Esophagus mucosa (tissue), 1 donor: ENCODE data around the gene CD276. TPM values are rescaled to one million over a fixed set of nuclear protein-coding genes. Genes with fewer than 3 reads are reported as not detected.
"Not testable (repeated sequence)": the region's sequence is repeated elsewhere in the genome, so short reads cannot be mapped to it uniquely, and the experiment has no call there.

Experiments used
- ATAC-seq: fragments of 200-7000 bp; cut with Tn5 transposase; one replicate; pipeline ENCODE4 v1.9.1; 2020
- total RNA-seq: library from RNA; stranded (reverse); gene quantifications from one replicate; pipeline ENCODE4 v1.2.4, GENCODE V29; 2023
- donor health status: DM: yes; HTN: yes; CAD: no.

CD276 gene
- total RNA-seq, 1 donor from 2014 or later = 14.7 TPM

DNA sequence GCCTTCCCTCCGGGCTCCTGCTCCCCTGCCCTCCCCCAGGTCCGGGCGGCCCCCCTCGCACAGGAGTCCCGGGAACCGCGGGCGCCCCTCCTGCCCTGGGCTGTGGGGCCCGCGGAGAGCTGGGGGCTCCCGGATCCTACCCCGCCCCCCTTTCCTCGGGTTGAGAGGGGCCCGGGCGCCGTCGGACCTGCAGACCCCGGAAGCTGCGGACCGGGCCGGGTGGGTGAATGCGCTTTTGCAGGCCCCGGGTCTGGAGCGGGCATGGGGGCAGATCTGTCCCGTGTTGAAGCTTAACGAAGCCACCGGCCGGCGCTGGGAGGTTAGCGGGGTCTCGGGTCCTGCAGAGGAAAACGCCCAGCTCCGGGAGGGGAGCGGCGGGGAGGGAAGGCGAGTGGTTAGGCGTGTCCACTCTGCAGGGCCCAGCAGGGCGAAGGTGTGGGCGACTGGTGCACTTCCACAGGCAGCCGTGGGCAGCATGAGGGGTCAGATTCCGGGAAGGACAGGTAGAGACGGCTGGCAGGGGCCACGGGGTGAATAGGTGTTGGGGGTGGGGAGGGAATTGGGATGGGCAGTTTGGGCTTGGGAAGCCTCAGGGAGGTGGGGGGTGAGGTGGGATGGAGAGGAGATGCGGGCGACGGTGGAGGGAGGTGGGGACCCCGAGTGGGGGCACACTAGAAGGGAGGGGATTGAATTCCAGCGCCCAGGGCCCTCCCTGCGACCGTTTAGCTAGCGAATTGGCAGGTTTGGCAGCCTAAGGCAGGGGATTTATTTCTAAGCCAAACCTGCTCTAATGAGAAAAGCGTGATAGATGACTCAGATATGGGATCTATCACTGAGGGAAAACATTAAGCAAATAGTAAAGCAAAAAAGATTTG, 635 bp downstream of the CD276 start:
- peak; percentile 73 for ATAC-seq

DNA sequence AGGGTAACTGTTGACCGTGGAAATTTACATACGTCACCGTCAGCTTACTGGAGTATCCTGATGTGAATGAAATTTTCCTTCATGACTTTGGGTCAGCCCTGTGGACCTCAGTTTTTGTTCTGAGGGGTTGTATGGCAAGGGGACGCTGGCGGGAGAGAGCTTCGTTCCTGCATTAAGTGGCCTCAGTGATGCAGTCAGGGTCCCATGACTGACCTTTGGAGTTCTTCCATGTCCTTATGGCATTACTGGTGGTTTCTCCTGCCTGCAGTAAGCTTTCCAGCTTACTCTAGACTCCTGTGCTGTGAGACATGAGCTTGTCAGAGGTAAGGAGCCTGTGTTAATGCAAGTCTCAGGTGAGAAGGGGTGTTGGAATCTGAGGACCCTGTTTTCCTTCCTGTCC, 1.8 kb downstream of the CD276 start:
- no peak for ATAC-seq

DNA sequence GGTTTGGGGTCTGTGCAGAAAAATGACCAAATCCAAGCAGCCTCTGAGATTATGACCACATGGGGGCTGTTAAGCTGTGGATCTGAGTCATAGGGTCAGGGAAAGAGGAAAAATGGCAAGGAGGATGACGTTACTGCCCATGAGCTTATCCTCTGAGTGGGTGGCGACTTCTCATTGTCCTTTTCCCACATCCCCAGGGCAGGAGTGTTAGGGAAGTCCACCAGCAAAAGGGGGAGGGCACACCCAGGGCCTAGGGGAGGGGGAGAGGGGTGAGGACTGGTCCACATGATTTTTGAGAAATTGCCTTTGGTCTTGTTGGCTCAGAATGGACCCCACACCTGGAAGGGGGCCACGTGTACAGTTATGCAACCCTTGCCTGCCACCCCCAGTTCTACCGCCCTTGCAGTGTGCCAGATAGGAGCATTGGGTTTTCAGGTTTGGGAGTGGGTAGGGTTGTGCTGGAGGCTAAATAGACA, 2.6 kb downstream of the CD276 start:
- ATAC-seq = no peak

DNA sequence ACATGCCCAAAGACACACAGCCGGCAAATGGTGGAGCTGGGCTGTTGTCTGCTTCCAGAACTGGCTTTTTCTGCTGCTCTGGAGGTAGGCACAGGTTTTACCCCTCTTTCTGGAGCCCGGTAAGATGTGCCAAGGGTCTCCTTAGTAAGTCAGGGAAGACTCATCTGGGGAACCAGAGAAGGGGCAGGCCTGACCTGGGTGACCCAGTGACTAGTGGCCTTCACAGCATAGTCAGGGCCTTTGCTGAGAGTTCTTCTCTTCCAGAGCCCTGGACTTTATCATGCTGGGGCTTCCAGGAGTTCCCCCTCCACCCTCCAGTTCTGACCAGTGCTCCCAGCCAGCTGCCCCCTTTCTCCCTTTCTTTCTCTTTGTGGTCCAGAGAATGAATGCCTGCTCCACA, 3.2 kb downstream of the CD276 start:
- no peak for ATAC-seq

GRCh38 chr15:73688455-73688854, 4.3 kb downstream of the CD276 start:
- ATAC-seq = no peak

- ATAC-seq = peak; percentile 74
Observed at GRCh38 chr15:73691396-73691795, 7.2 kb downstream of the CD276 start.

- ATAC-seq = no peak
Observed at GRCh38 chr15:73694419-73694818, 10.2 kb downstream of the CD276 start.

GRCh38 chr15:73695773-73696640, 11.8 kb downstream of the CD276 start:
- ATAC-seq = no peak

DNA sequence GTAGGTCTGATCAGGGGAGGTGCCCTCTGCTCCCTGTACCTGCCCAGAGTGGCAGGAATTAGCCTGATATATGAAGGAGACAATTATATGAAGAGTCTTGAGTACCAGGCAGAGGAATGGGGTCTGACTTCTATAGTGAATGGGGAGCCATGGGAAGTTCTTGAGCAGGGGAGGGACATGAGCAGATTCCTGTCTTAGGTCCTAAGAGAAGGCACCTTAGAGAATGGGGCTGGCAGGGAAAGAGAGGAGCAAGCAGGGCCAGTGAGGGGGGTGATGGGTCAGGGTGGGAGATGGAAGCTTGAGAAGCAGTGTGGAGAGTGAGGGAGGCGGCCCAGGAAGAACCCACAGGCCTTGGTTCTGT, 12.4 kb downstream of the CD276 start:
- no peak for ATAC-seq

DNA sequence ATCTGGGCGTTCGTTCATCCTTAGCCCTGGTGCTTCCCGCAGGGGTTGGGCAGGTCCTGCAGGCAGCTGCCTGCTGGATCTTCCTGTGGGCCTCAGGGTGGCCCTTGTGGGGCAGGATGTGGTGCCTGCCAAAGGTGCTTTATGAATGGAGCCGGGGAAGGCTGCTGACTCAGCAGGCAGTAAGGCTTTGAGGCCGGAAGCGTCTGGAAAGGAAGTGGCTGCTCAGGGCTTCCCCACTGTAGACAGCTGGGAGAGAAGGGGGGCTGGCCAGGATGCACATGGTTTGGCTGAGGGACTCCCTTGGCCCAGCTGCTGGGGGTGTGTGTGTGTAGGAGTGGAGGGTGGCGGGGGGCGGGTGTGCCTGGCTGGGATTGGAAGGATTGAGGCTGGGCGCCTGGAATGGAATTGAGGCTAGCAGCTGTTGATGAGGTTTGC, 12.9 kb downstream of the CD276 start:
- peak; percentile 90 for ATAC-seq

DNA sequence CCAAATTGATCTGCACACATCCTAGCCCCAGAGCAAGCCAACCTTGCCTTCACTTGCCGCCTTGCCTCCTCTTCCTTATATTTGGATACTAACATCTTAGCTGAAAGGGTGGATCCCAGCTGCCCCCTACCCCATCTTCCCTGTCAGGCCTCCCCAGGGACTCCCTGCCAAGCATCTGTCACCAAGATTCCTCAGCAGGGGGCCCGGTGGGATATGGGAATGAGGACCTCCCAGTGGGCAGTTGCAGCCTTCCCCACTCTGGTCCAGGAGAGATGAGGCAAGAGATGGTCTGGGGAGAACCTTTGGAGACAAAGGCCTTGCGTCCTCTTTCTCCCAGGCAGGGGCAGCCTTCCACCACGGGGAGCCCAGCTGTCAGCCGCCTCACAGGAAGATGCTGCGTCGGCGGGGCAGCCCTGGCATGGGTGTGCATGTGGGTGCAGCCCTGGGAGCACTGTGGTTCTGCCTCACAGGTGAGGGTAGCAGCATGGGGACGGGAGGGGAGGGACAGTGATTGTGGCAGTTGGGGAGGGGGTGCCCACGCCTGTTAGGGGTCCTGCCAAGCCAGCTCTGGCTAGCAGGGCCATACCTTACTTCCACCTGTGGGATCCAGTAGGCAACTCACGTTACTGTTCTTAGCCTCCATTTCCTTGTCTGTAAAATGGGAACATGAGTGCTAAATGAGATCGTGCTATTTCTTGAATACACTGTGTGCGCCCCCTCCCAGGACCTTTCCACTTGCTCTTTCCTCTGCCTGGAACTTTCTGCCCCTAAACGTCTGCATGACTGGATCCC, 15.3 kb downstream of the CD276 start:
- no peak for ATAC-seq

- ATAC-seq = peak; percentile 49
Observed at GRCh38 chr15:73700041-73700842, 16.1 kb downstream of the CD276 start.

DNA sequence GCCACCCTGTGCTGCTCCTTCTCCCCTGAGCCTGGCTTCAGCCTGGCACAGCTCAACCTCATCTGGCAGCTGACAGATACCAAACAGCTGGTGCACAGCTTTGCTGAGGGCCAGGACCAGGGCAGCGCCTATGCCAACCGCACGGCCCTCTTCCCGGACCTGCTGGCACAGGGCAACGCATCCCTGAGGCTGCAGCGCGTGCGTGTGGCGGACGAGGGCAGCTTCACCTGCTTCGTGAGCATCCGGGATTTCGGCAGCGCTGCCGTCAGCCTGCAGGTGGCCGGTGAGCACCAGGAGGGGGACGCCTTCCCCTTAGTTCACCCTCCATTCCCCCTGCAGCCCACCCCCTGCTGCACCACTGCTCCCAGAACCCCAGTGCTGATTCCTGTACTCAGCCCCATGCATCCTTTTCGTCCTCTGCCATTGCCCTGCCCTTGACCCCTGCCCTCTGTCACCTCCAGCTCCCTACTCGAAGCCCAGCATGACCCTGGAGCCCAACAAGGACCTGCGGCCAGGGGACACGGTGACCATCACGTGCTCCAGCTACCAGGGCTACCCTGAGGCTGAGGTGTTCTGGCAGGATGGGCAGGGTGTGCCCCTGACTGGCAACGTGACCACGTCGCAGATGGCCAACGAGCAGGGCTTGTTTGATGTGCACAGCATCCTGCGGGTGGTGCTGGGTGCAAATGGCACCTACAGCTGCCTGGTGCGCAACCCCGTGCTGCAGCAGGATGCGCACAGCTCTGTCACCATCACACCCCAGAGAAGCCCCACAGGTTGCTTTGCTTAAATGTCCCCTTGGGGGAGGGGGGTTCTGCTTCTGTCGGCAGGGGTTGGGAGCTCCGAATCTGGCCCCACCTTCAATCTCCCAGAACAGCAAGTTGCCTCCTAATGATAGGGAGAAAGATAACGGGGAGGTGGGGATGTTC, 18.4 kb downstream of the CD276 start:
- ATAC-seq = not testable (repeated sequence)

GRCh38 chr15:73703601-73704000, 19.4 kb downstream of the CD276 start:
- not testable (repeated sequence) for ATAC-seq

DNA sequence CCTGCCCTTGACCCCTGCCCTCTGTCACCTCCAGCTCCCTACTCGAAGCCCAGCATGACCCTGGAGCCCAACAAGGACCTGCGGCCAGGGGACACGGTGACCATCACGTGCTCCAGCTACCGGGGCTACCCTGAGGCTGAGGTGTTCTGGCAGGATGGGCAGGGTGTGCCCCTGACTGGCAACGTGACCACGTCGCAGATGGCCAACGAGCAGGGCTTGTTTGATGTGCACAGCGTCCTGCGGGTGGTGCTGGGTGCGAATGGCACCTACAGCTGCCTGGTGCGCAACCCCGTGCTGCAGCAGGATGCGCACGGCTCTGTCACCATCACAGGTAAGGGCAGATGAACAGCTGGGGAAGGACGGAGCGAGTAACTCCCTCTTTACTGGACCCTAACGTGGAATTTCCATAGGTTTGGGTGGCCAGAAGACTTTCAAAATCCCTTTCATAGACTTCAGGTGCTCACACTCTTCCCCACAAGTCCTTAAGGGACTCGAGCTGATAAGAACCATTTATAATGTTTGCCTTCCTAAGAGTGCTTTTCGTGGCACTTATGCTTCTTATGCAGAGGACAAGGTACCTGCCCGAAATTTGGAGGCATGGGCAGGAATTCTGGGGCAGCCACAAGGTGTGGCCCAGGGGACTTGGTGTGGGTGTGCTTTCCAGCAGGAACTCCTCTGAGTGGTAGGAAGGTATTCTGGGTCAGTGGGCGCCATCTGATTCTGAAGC, 20.1 kb downstream of the CD276 start:
- not testable (repeated sequence) for ATAC-seq

DNA sequence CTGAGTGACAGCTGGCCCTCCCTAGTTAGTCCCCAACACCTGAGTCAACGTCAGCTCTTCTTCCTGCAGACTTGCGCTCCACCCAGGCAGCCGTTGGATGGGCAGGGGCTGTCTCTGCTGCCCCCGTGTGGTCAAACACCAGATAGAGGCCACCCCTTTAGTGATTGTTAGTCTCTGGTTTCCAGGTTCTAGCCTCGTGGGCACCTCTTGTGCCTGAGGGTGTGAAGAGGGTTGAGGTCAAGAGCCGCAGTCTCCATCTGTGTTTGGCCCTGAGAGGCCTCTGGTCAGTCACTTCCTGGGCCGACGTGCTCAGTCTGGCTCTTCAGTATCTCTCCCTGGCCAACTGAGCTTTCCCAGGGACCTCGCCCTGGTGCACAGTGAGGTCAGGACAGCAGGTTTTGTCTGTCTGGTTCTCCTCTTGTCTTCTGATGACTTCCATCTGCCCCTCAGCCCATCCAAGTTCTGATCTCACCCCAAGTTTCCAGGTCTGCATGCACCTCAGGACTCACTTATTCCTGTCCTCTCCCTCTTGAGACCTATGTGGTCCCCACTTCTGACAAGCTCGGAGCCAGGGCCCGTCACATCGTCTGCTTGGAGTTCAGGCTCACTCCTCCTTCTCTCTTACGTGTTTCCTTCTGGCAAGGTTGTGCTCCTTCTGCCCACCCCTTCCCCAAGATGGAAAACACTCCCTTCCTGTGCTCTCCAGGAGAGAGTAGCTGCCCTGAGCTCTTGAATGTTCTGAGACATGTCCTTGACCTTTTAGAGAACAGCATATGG, 20.9 kb downstream of the CD276 start:
- ATAC-seq = peak; percentile 70

DNA sequence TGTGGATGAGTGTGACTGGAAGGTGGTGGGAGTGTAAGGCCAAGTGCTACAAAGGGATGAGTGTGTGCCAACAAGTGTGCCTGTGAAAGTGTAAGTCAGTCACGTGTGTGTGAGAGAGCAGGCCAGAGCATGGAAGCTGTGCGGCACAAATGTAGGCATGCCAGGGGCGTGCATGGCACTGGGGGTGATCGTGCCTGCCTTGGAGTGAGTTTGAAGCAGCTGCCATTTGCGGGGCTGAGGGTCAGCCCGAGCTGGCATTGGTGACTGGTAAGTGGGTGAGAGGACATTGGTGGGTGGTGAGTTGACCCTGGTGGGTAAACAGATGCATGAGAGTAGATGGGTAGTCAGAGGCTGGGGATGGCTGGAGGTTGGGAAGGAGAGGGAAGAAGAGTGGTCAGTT, 24.5 kb downstream of the CD276 start:
- no peak for ATAC-seq

GRCh38 chr15:73709241-73709640, 25.1 kb downstream of the CD276 start:
- ATAC-seq = no peak

GRCh38 chr15:73709686-73710085, 25.5 kb downstream of the CD276 start:
- ATAC-seq = no peak
